HG03039 (cell line): ENCODE data around the gene AGAP2.
"Not testable (repeated sequence)": the region's sequence is repeated elsewhere in the genome, so short reads cannot be mapped to it uniquely, and the experiment has no call there.

Experiments
- ATAC-seq: cut with Tn5 transposase; IDR thresholded peaks from one replicate; pipeline ENCODE4 v1.9.1; 2021; ENCODE audit warnings: mild to moderate bottlenecking, moderate library complexity; ENCODE audit not compliant: unreplicated experiment

Gene AGAP2

DNA sequence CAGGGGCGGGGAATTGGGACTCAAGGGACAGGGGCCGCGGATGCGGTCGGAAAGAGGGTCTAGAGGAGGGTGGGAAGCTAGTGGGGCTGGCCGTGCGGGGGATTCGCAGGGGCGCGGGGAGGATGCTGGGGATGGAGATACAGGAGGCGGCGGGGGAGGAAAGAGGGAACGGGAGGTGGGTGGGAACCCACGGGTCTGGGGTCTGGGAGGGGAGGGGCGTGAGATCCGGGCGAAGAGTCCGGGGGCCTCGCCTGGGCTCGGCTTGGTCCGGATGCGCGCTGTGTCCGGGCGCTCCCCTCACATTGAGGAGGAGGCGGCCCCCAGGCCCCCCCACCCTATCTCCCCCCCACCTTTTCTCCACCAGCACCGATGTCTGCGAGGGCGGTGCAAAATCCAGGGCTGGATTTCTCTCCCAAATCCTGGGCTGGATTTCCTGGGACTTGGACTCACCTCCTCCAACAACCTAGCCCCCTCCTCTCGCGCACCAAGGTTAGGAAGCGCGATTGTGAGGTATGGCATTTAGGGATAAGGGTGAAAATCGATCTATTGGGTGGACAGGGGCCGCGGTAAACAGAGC lies at the start of gene AGAP2:
Gene AGAP2 (minus strand): TSS at position 82 of the 577 bp plus-strand sequence. CDS start 496 bp downstream, outside the sequence.
- no peak for ATAC-seq

DNA sequence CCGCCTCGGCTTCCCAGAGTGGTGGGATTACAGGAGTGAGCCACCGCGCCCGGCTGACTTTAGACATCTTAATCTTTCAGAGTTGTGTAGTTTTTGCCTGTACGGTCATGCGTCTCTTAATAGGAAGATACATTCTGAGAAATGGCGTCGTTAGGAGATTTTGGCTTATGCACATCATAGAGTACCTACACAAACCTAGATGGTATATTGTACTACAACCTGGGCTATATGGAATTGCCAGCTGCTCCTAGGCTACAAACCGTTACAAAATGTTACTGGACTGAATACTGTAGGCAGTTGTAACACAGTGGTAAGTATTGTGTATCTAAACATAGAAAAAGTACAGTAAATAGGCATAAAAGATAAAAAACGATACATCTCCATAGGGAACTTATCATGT lies 45.3 kb upstream of the AGAP2 start:
- no peak for ATAC-seq

DNA sequence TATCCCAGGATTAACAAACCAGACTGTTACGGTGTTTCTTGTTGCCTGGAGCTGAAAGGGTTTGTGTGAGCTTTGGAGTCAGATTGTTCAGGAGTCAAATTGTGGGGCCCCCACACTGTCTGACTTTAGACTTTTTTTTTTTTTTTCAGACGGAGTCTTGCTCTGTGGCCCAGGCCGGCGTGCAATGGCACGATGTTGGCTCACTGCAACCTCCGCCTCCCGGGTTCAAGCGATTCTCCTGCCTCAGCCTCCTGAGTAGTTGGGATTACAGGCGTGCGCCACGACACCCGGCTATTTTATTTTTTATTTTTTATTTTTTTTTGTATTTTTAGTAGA lies 44.9 kb upstream of the AGAP2 start:
- ATAC-seq: no peak

DNA sequence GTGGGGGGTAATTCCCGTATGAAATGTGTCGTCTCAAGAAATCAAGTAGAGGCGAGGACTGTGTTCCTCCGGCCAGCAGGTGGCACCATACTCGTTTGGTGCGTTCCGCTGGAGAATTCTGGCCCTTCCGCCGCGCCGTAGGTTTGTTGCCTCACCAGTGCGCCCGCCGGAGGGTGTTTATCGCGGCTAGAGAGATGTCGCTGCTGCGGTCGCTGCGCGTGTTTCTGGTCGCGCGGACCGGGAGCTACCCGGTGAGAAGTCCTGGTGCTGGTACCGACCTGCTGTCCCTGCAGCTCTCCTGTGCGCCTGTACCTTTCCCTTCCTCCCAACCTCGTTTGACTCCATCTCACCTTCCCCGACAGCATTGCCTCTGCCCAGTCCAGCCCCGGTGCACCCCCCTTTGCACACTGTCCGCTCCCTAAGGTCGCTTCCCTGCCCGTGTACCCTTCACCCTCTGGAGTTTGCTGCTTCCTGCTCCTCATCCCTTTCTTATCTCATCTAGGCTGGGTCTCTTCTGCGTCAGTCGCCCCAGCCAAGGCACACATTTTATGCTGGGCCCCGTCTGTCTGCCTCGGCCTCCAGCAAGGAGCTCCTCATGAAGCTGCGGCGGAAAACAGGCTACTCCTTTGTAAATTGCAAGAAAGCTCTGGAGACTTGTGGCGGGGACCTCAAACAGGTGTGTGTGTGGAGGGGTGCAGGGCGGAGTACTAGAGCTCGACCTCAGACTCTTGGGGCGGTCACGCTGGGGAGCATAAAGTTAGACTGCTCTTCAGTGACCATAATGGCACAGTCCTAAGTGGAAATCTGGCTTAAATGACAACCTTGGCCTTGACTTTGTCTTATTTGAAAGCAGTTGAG lies 44.3 kb upstream of the AGAP2 start, which contains the start of gene TSFM:
Gene TSFM (plus strand): TSS at position 180 of the 858 bp plus-strand sequence. CDS start 15 bp downstream, at position 195.
- peak; percentile 80 for ATAC-seq

DNA sequence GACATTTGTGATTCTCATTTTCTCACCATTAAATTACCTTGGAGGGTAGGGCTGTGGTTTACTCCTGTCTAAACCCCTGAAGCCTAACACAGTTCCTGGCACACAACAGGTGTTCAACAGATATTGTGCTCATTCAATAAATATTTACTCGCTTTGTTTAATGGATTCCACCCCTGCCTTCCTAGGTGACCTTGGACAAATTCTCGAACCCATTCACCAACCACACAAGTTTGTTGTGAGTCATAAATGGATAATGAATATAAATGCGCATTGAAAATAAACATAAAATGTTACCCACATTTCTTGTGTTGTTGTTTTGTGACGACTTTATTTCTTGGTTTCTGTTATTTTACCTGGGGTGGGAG lies 43.7 kb upstream of the AGAP2 start:
- ATAC-seq: no peak

DNA sequence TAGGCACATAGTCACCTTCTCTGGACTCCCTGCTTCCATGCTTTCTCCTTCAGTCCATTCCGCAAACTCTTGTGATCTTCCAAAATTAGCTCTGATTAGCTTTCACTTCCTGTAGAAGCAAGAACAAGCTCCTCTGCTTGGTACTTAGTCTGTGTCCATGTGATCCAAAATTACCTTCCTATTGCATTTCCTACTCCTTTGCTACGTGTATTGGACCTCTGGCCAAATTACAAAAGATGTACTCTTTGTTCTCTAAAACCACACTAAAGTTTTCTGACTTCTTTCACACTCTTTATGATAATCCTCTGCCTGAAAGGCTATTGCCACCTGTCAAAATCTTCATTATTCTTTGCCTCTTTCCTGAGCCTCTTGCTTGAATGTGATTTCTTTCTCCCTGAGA lies 43.3 kb upstream of the AGAP2 start:
- no peak for ATAC-seq

DNA sequence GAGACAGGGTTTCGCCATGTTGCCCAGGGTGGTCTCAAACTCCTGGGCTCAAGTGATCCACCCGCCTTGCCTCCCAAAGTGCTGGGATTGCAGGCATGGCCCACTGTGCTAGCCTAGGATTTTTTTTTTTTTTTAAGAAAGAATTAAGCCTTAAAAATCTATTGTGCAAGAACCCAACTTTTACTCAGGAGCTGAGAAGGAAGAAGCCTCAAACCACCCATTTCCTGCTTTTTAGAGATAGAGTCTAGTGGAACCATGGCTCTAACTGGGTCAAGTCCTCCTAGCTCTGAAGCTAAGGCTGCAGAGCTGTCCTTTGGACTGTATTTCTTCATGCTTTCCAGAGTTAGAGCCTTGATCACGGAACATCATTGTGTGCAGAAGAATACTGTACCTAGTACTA lies 42.7 kb upstream of the AGAP2 start:
- ATAC-seq: no peak

DNA sequence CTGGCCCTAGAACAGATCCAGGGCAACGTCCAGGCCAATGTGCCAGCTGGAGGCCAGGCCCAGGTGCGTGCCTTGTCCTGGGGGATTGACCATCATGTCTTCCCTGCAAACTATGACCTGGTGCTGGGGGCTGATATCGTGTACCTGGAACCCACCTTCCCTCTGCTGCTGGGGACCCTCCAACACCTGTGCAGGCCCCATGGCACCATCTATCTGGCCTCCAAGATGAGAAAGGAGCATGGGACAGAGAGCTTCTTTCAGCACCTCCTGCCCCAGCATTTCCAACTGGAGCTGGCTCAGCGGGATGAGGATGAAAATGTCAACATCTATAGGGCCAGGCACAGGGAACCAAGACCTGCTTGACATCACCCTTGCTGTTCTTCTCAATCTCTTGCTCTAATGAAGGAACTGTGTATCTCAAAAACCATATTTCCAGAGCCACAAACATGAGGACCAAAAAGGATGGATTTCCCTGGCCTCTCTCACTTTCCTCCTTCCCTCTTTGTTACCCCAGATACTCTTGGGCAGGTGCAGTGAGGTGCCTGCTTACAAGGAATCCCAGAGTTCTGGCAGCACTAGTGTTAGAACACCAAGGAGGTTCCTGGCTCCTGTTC lies 41.8 kb upstream of the AGAP2 start:
- ATAC-seq: no peak

DNA sequence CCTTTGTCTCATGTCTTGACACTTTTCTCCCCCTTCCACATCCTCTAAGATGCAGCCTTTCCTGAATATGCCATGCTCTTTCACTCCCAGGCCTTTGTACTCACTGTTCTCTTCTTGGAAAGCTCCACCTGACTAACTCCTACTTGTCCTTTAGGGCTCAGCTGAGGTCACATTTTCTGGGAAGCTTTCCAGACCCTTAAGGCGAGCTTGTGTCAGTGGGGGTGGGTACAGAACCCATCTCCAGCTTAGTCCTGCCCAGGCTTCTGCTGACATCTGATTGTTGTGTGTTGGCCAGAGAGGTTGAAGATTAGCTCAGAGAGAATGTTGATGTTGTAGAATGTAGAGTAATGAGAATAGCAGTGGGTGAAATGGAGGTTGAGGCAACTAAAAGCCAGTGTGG lies 41.2 kb upstream of the AGAP2 start:
- no peak for ATAC-seq

DNA sequence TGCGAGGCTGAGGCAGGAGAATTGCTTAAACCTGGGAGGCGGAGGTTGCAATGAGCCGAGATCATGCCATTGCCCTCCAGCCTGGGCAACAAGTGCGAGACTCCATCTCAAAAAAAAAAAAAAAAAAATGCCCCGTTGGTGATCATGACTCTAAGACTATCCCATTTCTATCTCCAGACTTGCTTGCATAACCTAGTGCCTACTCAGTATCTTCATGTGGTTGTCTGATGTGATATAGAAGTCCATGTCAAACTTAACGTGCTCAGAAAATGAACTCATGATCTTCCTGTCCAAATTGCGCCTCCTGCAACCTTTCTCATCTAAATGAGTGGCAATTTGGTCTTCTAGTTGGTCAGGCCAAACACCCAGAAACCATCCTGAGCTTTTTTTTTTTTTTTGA lies 39.4 kb upstream of the AGAP2 start:
- no peak for ATAC-seq

DNA sequence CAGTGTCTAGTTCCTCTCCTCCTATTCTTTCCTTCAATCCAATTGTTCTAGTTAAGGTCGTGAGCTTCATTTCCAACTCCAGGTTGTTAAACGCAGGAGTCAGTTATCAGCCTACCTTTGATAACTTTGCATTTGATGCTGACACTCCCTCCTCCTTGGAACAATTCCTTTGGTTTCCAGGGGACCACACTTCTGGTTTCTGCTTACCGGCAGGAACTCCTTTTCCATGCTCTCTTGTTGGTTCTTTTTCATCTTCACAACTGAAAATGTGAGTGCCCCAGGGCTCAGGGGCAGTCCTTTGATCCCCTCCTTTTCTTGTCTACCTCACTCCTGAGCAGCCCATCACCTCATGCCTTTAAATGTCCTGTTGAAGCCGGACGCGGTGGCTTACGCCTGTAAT lies 38.8 kb upstream of the AGAP2 start:
- ATAC-seq: no peak

DNA sequence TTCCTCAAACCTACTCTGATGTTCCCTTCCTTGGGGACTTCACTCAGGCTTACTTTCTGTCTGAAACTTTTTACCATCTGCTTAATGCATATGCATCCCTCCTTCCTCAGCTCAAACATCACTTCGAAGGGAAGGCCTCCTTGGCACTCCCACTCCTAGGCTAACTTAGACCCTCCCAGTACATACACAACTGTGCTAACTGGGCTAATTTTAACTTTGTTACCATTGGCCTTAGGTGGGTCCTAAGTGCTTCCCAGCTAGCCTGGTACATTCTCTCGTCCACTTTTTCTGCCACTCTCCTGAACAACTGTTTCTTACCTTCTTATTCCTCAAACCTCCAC lies 37.7 kb upstream of the AGAP2 start:
- no peak for ATAC-seq

DNA sequence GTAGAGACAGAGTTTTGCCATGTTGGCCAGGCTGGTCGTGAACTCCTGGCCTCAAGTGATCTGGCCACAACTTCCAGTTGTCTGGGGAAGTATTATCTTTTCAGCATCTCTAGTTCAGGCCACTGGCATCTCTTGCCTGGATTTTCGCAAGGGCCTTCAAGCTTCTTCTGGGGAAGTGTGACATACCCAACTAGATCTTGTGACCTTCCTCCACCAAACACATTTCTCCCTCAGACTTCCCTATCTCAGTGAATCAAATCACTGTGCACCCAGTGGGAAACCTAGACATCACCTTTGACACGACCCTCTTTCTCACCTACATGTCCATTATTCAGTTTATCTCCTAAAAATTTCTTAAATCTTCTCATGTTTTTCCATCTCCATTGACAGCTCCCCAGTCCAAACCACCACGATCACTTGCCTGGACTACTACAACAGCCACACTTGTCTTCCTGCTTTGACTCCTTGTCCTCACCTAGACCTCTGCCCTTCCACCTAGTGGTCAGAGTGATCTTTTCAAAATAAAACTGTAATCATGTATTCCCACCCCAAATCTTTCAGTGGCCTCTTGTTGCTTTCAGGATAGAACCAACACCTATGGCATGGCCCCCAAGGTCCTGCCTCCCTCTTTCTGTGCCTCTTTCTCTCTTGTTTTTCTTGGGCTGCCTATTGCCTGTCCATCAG lies 37.2 kb upstream of the AGAP2 start:
- no peak for ATAC-seq

DNA sequence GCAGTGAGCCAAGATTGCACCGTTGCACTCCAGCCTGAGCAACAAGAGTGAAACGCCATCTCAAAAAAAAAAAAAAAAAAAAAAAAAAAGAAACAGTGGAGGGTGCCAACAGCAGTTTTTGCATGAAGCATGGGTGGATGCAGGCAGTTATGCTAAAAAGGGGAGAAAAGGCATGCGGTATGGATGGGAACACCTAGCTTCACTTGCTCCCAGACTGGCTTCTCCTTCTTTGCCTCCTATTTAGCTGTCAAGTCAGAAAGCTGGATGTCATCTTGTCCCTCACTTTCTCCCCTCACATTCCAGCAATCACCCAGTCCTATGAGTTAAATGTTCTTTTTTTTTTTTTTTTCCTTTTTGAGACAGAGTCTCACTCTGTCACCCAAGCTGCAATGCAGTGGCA lies 36.5 kb upstream of the AGAP2 start:
- ATAC-seq: no peak

DNA sequence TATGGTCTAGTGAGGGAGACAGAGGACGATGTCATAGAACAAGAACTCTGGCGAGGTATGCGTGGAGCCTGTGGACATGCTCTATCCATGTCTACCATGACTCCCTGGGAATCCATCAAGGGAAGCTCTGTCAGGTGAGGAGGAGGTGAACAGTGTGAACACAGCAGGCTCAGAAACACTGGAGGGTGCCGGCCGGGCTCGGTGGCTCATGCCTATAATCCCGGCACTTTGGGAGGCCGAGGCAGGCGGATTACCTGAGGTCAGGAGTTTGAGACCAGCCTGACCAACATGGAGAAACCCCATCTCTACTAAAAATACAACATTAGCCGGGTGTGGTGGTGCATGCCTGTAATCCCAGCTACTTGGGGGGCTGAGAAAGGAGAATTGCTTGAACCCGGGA lies 36.1 kb upstream of the AGAP2 start:
- not testable (repeated sequence) for ATAC-seq

DNA sequence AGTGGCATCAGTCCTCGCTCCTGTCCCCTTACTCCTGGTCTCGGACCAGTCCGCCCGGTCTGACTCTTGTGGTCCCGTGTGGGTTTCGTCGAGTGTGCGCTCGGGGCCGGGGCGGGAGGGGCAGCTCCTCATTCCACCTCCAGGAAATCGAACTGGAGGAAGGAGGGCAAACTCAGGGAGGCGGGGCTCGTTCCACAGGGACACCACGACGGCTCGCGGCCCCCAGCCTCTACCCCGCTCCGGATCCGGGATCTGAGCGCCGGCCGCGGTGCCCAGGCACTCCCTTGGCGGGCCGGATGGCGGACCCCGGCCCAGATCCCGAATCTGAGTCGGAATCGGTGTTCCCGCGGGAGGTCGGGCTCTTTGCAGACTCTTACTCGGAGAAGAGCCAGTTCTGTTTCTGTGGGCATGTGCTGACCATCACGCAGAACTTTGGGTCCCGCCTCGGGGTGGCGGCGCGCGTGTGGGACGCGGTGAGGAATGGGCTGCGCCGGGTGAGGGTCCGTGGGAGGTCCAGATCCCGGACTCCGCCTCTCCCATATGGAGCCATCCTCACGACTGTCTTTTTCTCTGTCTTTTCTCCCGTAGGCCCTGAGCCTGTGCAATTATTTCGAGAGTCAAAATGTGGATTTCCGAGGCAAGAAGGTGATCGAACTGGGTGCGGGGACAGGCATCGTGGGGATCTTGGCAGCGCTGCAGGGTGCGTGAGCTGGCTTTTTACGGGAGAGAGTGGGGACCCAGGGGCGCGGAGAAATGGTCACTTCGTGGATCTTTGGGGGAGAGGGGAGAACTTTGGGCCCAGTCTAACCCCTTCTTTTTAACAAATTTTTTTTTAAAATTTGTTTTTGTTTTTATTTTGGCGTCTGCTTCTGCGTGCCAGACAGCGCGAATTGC lies 34.1 kb upstream of the AGAP2 start, which contains the start of gene EEF1AKMT3:
Gene EEF1AKMT3 (plus strand): TSS at position 186 of the 894 bp plus-strand sequence. CDS start 111 bp downstream, at position 297.
- ATAC-seq: peak; percentile 17

DNA sequence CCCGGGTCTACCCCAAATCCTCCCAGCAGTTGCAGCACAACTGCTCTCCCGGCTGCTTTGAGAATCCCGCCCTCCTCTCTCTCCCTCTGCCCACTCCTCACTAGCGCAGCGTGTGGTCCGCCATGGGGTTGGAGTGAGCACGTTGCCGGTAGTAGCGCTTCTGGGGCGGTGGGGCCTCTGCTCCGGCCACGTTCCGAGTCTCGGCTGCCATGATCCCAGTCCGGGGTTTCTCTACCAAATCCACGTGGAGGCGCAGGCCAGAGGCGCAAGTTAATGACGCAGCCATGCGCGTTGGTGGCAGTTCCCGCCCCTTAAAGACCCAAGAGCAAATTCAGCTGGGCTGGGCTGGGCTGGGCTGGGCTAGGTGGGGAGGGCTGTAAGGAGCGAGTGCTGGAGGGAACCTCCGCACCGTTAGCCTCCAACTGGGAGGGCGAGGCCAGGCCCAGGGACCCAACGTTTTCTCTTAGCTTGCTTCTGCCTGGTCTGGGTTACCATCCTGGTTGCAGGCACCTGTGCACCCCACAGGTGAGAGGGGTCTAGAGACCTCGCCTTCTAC lies 33.4 kb upstream of the AGAP2 start, which contains the start of gene METTL1:
Gene METTL1 (minus strand): TSS at position 233 of the 556 bp plus-strand sequence. CDS start 22 bp downstream, at position 211.
- peak; percentile 69 for ATAC-seq

DNA sequence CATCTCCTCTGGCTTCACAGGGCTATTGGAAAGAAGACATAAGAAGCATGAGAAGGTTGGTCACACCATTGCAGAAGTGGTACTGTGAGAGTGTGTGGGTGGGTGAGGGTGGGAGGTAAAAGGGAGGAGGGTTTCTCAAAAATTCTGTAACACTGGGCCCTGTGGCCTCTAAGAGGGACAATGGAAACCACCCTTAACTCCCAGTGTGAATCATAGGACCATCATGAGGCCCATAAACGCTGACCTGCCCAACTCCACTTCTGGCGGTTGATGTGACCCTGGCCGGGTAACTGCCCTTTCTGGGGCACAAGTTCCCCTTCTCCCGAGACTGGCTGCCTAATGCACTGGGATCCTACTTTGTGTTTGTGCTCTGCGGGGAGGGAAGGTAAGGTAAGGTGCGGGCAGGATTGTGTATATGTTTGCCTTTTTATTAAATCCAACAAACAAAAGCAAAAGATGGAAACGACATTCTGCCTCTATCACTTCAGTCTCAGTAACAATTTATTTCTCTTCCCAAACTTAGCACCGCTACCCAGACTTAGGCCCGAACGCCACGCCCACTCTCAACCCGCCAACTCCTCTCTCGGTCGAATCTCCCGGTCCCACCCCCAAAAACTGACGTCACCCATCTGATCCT lies 32.8 kb upstream of the AGAP2 start:
- peak; percentile 62 for ATAC-seq

DNA sequence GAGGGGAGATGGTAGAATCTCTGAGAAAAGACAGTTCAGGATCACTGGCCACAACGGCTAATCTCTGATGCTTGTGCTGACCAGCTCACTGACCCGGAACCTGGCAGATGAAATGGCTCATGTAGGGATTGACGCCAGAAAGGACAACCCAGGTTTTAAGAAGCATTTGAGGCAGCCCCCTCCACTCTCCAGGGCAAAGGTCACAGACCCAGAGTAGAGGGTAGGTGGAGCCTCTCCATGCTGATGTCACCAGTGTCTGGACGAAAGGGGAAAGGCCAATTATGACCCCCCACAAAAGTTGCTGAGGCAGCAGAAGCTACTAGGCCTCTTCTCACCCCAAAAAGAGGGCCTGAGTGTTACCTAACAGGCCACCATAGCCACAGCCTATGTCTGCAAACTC lies 32.2 kb upstream of the AGAP2 start:
- ATAC-seq: no peak

DNA sequence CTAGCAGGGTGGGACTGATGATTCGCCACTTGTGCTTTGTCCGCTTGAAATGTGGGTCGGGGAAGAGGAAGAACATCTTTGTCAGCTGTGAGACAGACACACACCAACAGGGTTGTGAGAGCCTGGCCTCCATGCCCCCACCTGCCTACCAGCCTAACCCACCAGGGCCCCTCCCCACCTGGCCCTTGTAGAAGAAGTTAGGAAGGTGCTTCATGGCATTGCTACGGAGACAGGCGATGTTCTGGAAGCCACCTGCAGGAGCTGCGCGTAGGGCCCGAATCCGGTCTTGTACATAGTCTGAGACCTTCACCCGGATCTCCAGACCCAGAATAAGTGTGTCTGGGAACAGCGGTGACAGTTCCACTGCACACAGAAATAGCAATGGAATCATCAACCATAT lies 31.1 kb upstream of the AGAP2 start:
- ATAC-seq: no peak
